HT1080 (cell line): ENCODE measurements around the gene SPATA46. TPM values are rescaled to one million over a fixed set of nuclear protein-coding genes. Genes with fewer than 3 reads are reported as not detected.

Experiments
- small RNA-seq: library from RNA; depleted of rRNA; stranded (forward); fragments of <200 nt; gene quantifications from one replicate; pipeline ENCODE3, GENCODE V24; 2014
- total RNA-seq: library from RNA; depleted of rRNA; stranded (reverse); fragments of >200 nt; shearing (Covaris generic); gene quantifications from 2 replicates; pipeline ENCODE4 v1.2.3, GENCODE V29; 2014; rRNA removed

The SPATA46 gene
- total RNA-seq, 1 experiment from 2014 or later, result not detected

Small RNAs within 50 kb of the gene (small RNA-seq; reads per million reads assigned to genes)
- gene MIR556 (not detected), gene RNA5SP61 (not detected)

Other genes starting within 250 kb of the SPATA46 start
- 0.84 and 1.3 TPM in 2 replicates for gene C1orf226, start 4.9 kb upstream of the SPATA46 start, total RNA-seq
- gene SH2D1B, start 35.3 kb upstream of the SPATA46 start, total RNA-seq, result 0.10 and 0.40 TPM in 2 replicates
- gene UHMK1, start 121.0 kb upstream of the SPATA46 start, total RNA-seq, result 48.4 and 58.0 TPM in 2 replicates
- gene UAP1, start 184.9 kb upstream of the SPATA46 start, total RNA-seq, result 233 and 246 TPM in 2 replicates